Left colon (tissue), 2 donors: Measurements from ENCODE around the gene BMF. TPM values are rescaled to one million over a fixed set of nuclear protein-coding genes. Genes with fewer than 3 reads are reported as not detected.

Experiments used
- ATAC-seq: fragments of 200-7000 bp; cut with Tn5 transposase; one replicate; pipeline ENCODE4 v1.9.1; 2020; ENCODE audit warnings: mild to moderate bottlenecking, moderate library complexity
- DNase-seq, 2 donors: peaks; one replicate each; pipeline ENCODE4 v3.0.0-alpha.2; 2020
- intact Hi-C, 2 donors: fragments of 100-400 bp; cut with DNase I in 1 of 2; cut with micrococcal nuclease in 1 of 2; formaldehyde crosslinking; loops; one replicate each; pipeline versions ENCODE4 v1.11.2 to v1.14.0; 2022; cut with DNase I, micrococcal nuclease
- total RNA-seq, 2 donors: library from RNA; stranded (reverse); fragmentation: NEBNext Ultra II Directional; extraction: Animal tissue kit (Norgen Biotek cat#: 25700); gene quantifications; one replicate each; pipeline ENCODE4 v1.2.1, GENCODE V29; 2021
- donor health status: DM: no; HTN: no; CAD: no.
- donor health status: DM: yes; HTN: yes; CAD: no.

The BMF gene
- total RNA-seq, 2 donors from 2014 or later: 7.0 to 25.4 TPM

GRCh38 chr15:40044717-40045571 lies 63.7 kb downstream of the BMF start:
- peak; percentile 85 for ATAC-seq

GRCh38 chr15:40043927-40044716 lies 64.6 kb downstream of the BMF start:
- DNase-seq (no peak), ATAC-seq (no peak)
- intact Hi-C loops: loop anchor here in 1 of 2 donors (5.0 kb wide), 1 partner anchor 233 kb away; no protein-coding TSS in a partner anchor

More at GRCh38 chr15:40044717-40045571, 63.7 kb downstream of the BMF start:
- DNase-seq: peak; percentile 89 to 95
- intact Hi-C loops: loop anchor here in 1 of 2 donors (5.0 kb wide), 2 partner anchors 62 to 232 kb away; partner anchors contain the start of gene BMF

GRCh38 chr15:40042791-40043320 lies 65.8 kb downstream of the BMF start:
- no peak for DNase-seq
- ATAC-seq: no peak
- intact Hi-C loops: loop anchor here in 1 of 2 donors (5.0 kb wide), 1 partner anchor 234 kb away; no protein-coding TSS in a partner anchor

GRCh38 chr15:40040770-40041169 lies 67.9 kb downstream of the BMF start:
- DNase-seq (no peak), ATAC-seq (no peak)
- intact Hi-C loops: loop anchor here in 1 of 2 donors (5.0 kb wide), 1 partner anchor 237 kb away; no protein-coding TSS in a partner anchor

GRCh38 chr15:40040293-40040635 lies 68.4 kb downstream of the BMF start:
- intact Hi-C loops: loop anchor here in 1 of 2 donors (5.0 kb wide), 1 partner anchor 237 kb away; no protein-coding TSS in a partner anchor
- ATAC-seq: no peak
- no peak for DNase-seq

- DNase-seq (peak; percentile 95 to 96), ATAC-seq (peak; percentile 93)
- intact Hi-C loops: no loop called here
These were observed 69.8 kb downstream of the BMF start, which contains the start of gene SRP14 for GRCh38 chr15:40038638-40039543. TSS of gene SRP14 (minus strand) at chr15:40039181. CDS start at chr15:40039116, 65 bp downstream.

GRCh38 chr15:40038275-40038637 lies 70.4 kb downstream of the BMF start:
- ATAC-seq (peak; percentile 3), DNase-seq (no peak)
- intact Hi-C loops: no loop called here

Other genes with a start within 250 kb of the BMF start
- gene GPR176, start 188.6 kb downstream of the BMF start, total RNA-seq: 1 to 10 TPM in 1 of 2 donors, under 1 TPM in 1; 0.85 to 1.5 TPM
- 10 to 100 TPM; 23.6 to 29.7 TPM for gene EIF2AK4, start 174.8 kb downstream of the BMF start, total RNA-seq
- gene SRP14, start 69.7 kb downstream of the BMF start, total RNA-seq: 100 to 1,000 TPM; 144 to 153 TPM
- gene BUB1B, start 52.2 kb upstream of the BMF start, total RNA-seq: 10 to 100 TPM in 1 of 2 donors, 1 to 10 TPM in 1; 2.9 to 10.4 TPM
- gene PAK6, start 130.2 kb upstream of the BMF start, total RNA-seq: 1 to 10 TPM; 2.5 to 3.2 TPM
- gene ANKRD63, start 174.2 kb upstream of the BMF start, total RNA-seq: not detected
- 10 to 100 TPM in 1 of 2 donors, 1 to 10 TPM in 1; 6.0 to 11.2 TPM for gene PLCB2, start 199.1 kb upstream of the BMF start, total RNA-seq
- 10 to 100 TPM; 18.1 to 26.9 TPM for gene INAFM2, start 214.8 kb upstream of the BMF start, total RNA-seq
- 10 to 100 TPM; 28.1 to 43.5 TPM for gene CCDC9B, start 232.1 kb upstream of the BMF start, total RNA-seq
- gene PHGR1, start 242.2 kb upstream of the BMF start, total RNA-seq: 1,000 to 10,000 TPM; 3,013 to 3,634 TPM
- gene DISP2, start 249.3 kb upstream of the BMF start, total RNA-seq: 10 to 100 TPM in 1 of 2 donors, 1 to 10 TPM in 1; 8.3 to 13.7 TPM